HepG2 (cell line): Measurements from ENCODE around the gene C22orf39. TPM values are rescaled to one million over a fixed set of nuclear protein-coding genes. Genes with fewer than 3 reads are reported as not detected.

Experiments
- KDM5A ChIP-seq: fragments of 200-600 bp; sonication (generic); IDR thresholded peaks from 2 replicates; pipeline ENCODE4 v1.7.0; 2018; ENCODE audit warnings: antibody characterized with exemption, mild to moderate bottlenecking, low read length, borderline replicate concordance
- KLF12 ChIP-seq: sonication (generic); formaldehyde crosslinking; IDR thresholded peaks from 2 replicates; pipeline ENCODE4 v1.4.0; 2020; ENCODE audit warnings: missing genetic modification reagents, borderline replicate concordance
- MAZ ChIP-seq, 2 experiments: sonication (generic) in 1 of 2; formaldehyde crosslinking in 1 of 2; IDR thresholded peaks; 2 replicates each; pipeline versions ENCODE4 v1.5.0 to v1.6.1; 2012 to 2020; ENCODE audit warnings: low read depth in 2 of 2, mild to moderate bottlenecking in 2 of 2, borderline replicate concordance in 1 of 2, improper control_type of control experiment in 1 of 2, low read length in 1 of 2, missing genetic modification reagents in 1 of 2, moderate library complexity in 1 of 2
- NFATC3 ChIP-seq: sonication (generic); formaldehyde crosslinking; IDR thresholded peaks from 2 replicates; pipeline ENCODE4 v1.5.1; 2020; ENCODE audit warnings: mild to moderate bottlenecking, missing genetic modification reagents
- ZNF841 ChIP-seq: sonication (generic); formaldehyde crosslinking; IDR thresholded peaks from 2 replicates; pipeline ENCODE4 v1.8.1; 2023; ENCODE audit warnings: missing genetic modification reagents, borderline replicate concordance
- polyA plus RNA-seq, 8 experiments: library from polyadenylated mRNA; depleted of rRNA in 3 of 8; stranded (reverse) in 7 of 8; unstranded in 1 of 8; fragments of >200 nt; fragmentation: Illumina TruSeq in 4 of 8; extraction: Trizol in 4 of 8; gene quantifications; 2 replicates each; pipeline versions ENCODE4 v1.2.1 to v1.2.3, GENCODE V29; 2011 to 2016; ENCODE audit warnings: low read depth in 4 of 8, missing spikeins in 1 of 8, mixed read lengths in 1 of 8; ENCODE audit not compliant: insufficient read depth in 1 of 8
- total RNA-seq, 5 experiments: library from RNA; depleted of rRNA; stranded (reverse); fragments of >200 nt; fragmentation: Illumina TruSeq; extraction: Trizol; gene quantifications; 2 replicates each; pipeline ENCODE4 v1.2.3, GENCODE V29; 2016; ENCODE audit warnings: low read depth in 1 of 5
- TF ChIP-seq, protein P1 (sequence below): IDR thresholded peaks from 2 replicates; pipeline ENCODE4 v1.6.1; 2012; ENCODE audit warnings: low read length, improper control_type of control experiment
- TF ChIP-seq, protein P2 (sequence below): sonication (generic); formaldehyde crosslinking; conservative IDR thresholded peaks from 2 replicates; pipeline ENCODE4 v1.8.0; 2022; ENCODE audit warnings: low read depth, missing genetic modification reagents
- TF ChIP-seq, protein P3 (sequence below): sonication (generic); formaldehyde crosslinking; IDR thresholded peaks from 2 replicates; pipeline ENCODE4 v1.5.0; 2020; ENCODE audit warnings: missing genetic modification reagents
- TF ChIP-seq, protein P4 (sequence below): sonication (generic); formaldehyde crosslinking; IDR thresholded peaks from 2 replicates; pipeline ENCODE4 v1.5.1; 2020; ENCODE audit warnings: mild to moderate bottlenecking, missing genetic modification reagents, moderate library complexity

The C22orf39 gene
- total and polyA plus RNA-seq, 2 of the 13 experiments (the other 11 are each of a cell fraction or from before 2014, with no cell fraction given) = 23.4 to 26.4 TPM

DNA sequence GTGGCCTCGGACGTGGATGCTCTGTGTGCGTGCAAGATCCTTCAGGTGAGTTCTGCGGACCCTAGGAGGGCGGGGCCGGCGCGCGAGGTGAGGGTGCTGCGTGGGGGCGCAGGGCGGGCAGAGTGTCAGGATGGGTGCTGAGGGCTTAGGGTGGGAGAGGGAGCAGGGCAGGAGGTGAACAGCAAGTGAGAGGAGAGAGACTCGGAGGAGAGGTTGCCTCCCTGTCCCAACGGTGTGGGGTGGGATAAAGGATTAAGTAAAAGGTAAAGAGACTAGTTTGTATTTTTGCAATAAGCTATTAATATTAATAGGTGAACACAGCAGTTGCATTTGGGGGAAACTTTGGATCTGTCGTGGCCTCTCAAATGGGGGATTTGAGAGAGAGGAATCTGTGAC, 32.7 kb upstream of the C22orf39 start (continued):
- TF ChIP-seq MAZ (IDR thresholded peaks at IDR 0.05; ENCODE audit: borderline replicate concordance, low read depth, low read length) (no peak), MAZ (CRISPR knock-in tag; IDR thresholded peaks at IDR 0.05; ENCODE audit: low read depth) (0 out of 2 replicates have a peak, but pooled peaks have one; percentile 2), NFATC3 (CRISPR knock-in tag) (0 out of 2 replicates have a peak, but pooled peaks have one; percentile 37), ZNF841 (CRISPR knock-in tag) (no peak), KLF12 (CRISPR knock-in tag) (0 out of 2 replicates have a peak, but pooled peaks have one; percentile 7), KDM5A (peak; percentile 15; the same call in 1 of the 2 replicates)
- TF ChIP-seq, protein P1, sequence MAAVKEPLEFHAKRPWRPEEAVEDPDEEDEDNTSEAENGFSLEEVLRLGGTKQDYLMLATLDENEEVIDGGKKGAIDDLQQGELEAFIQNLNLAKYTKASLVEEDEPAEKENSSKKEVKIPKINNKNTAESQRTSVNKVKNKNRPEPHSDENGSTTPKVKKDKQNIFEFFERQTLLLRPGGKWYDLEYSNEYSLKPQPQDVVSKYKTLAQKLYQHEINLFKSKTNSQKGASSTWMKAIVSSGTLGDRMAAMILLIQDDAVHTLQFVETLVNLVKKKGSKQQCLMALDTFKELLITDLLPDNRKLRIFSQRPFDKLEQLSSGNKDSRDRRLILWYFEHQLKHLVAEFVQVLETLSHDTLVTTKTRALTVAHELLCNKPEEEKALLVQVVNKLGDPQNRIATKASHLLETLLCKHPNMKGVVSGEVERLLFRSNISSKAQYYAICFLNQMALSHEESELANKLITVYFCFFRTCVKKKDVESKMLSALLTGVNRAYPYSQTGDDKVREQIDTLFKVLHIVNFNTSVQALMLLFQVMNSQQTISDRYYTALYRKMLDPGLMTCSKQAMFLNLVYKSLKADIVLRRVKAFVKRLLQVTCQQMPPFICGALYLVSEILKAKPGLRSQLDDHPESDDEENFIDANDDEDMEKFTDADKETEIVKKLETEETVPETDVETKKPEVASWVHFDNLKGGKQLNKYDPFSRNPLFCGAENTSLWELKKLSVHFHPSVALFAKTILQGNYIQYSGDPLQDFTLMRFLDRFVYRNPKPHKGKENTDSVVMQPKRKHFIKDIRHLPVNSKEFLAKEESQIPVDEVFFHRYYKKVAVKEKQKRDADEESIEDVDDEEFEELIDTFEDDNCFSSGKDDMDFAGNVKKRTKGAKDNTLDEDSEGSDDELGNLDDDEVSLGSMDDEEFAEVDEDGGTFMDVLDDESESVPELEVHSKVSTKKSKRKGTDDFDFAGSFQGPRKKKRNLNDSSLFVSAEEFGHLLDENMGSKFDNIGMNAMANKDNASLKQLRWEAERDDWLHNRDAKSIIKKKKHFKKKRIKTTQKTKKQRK = no peak
- TF ChIP-seq, protein P2, sequence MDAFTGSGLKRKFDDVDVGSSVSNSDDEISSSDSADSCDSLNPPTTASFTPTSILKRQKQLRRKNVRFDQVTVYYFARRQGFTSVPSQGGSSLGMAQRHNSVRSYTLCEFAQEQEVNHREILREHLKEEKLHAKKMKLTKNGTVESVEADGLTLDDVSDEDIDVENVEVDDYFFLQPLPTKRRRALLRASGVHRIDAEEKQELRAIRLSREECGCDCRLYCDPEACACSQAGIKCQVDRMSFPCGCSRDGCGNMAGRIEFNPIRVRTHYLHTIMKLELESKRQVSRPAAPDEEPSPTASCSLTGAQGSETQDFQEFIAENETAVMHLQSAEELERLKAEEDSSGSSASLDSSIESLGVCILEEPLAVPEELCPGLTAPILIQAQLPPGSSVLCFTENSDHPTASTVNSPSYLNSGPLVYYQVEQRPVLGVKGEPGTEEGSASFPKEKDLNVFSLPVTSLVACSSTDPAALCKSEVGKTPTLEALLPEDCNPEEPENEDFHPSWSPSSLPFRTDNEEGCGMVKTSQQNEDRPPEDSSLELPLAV (CRISPR knock-in tag) = 0 out of 2 replicates have a peak, but pooled peaks have one; percentile 51
- TF ChIP-seq, protein P3, sequence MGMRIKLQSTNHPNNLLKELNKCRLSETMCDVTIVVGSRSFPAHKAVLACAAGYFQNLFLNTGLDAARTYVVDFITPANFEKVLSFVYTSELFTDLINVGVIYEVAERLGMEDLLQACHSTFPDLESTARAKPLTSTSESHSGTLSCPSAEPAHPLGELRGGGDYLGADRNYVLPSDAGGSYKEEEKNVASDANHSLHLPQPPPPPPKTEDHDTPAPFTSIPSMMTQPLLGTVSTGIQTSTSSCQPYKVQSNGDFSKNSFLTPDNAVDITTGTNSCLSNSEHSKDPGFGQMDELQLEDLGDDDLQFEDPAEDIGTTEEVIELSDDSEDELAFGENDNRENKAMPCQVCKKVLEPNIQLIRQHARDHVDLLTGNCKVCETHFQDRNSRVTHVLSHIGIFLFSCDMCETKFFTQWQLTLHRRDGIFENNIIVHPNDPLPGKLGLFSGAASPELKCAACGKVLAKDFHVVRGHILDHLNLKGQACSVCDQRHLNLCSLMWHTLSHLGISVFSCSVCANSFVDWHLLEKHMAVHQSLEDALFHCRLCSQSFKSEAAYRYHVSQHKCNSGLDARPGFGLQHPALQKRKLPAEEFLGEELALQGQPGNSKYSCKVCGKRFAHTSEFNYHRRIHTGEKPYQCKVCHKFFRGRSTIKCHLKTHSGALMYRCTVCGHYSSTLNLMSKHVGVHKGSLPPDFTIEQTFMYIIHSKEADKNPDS (CRISPR knock-in tag) = peak; percentile 26; the same call in 1 of the 2 replicates
- TF ChIP-seq, protein P4, sequence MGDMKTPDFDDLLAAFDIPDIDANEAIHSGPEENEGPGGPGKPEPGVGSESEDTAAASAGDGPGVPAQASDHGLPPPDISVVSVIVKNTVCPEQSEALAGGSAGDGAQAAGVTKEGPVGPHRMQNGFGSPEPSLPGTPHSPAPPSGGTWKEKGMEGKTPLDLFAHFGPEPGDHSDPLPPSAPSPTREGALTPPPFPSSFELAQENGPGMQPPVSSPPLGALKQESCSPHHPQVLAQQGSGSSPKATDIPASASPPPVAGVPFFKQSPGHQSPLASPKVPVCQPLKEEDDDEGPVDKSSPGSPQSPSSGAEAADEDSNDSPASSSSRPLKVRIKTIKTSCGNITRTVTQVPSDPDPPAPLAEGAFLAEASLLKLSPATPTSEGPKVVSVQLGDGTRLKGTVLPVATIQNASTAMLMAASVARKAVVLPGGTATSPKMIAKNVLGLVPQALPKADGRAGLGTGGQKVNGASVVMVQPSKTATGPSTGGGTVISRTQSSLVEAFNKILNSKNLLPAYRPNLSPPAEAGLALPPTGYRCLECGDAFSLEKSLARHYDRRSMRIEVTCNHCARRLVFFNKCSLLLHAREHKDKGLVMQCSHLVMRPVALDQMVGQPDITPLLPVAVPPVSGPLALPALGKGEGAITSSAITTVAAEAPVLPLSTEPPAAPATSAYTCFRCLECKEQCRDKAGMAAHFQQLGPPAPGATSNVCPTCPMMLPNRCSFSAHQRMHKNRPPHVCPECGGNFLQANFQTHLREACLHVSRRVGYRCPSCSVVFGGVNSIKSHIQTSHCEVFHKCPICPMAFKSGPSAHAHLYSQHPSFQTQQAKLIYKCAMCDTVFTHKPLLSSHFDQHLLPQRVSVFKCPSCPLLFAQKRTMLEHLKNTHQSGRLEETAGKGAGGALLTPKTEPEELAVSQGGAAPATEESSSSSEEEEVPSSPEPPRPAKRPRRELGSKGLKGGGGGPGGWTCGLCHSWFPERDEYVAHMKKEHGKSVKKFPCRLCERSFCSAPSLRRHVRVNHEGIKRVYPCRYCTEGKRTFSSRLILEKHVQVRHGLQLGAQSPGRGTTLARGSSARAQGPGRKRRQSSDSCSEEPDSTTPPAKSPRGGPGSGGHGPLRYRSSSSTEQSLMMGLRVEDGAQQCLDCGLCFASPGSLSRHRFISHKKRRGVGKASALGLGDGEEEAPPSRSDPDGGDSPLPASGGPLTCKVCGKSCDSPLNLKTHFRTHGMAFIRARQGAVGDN (CRISPR knock-in tag) = peak; percentile 50
